Keratinocyte (primary cell): ENCODE data around the gene PCDHGA10. TPM values are rescaled to one million over a fixed set of nuclear protein-coding genes. Genes with fewer than 3 reads are reported as not detected.
"Not testable (repeated sequence)": the region's sequence is repeated elsewhere in the genome, so short reads cannot be mapped to it uniquely, and the experiment has no call there.

Source experiments
- DNase-seq: peaks from one replicate; pipeline ENCODE4 v3.0.0-alpha.2; 2011; ENCODE audit warnings: low read depth, missing footprints, low spot score
- FAIRE-seq: peaks from 2 replicates; lab custom pipeline; 2011; peaks lifted over from hg19 to GRCh38; lab: Jason Lieb, UNC
- H2AFZ ChIP-seq: 2 replicates; pipeline ENCODE4 v1.6.0; 2012; ENCODE audit warnings: low read length, control low read depth, inconsistent platforms; ENCODE audit not compliant: control insufficient read depth
- H3K27ac ChIP-seq: 2 replicates; pipeline ENCODE4 v1.5.1; 2011; ENCODE audit warnings: low read length; ENCODE audit not compliant: control insufficient read depth, insufficient read depth
- H3K27me3 ChIP-seq: 3 replicates; pipeline ENCODE4 v1.6.0; 2011; ENCODE audit warnings: low read length; ENCODE audit not compliant: control insufficient read depth, insufficient read depth; ENCODE audit errors: extremely low read depth
- H3K36me3 ChIP-seq, 2 experiments: 2 replicates in 1 of 2; 3 replicates in 1 of 2; pipeline ENCODE4 v1.5.1; 2011; ENCODE audit warnings: low read length in 2 of 2, mild to moderate bottlenecking in 1 of 2; ENCODE audit not compliant: control insufficient read depth in 2 of 2, insufficient read depth in 2 of 2; ENCODE audit errors: extremely low read depth in 1 of 2
- H3K4me1 ChIP-seq: 3 replicates; pipeline ENCODE4 v1.5.1; 2011; ENCODE audit warnings: low read length; ENCODE audit not compliant: control insufficient read depth, insufficient read depth; ENCODE audit errors: extremely low read depth
- H3K4me2 ChIP-seq: 3 replicates; pipeline ENCODE4 v1.6.0; 2011; ENCODE audit warnings: low read depth, low read length; ENCODE audit not compliant: control insufficient read depth, insufficient read depth; ENCODE audit errors: extremely low read depth
- H3K4me3 ChIP-seq, 3 experiments: fragments of 200-600 bp in 1 of 3; sonication (generic) in 1 of 3; 2 replicates in 2 of 3; 3 replicates in 1 of 3; pipeline ENCODE4 v1.5.1; 2011 to 2016; ENCODE audit warnings: low read length in 3 of 3, mild to moderate bottlenecking in 3 of 3, control low read depth in 2 of 3, inconsistent platforms in 1 of 3, low read depth in 1 of 3, mixed read lengths in 1 of 3, mixed run types in 1 of 3, moderate library complexity in 1 of 3; ENCODE audit not compliant: control insufficient read depth in 2 of 3, insufficient read depth in 2 of 3; ENCODE audit errors: extremely low read depth in 1 of 3
- H3K79me2 ChIP-seq: 2 replicates; pipeline ENCODE4 v1.6.0; 2012; ENCODE audit warnings: low read length; ENCODE audit not compliant: control insufficient read depth, insufficient read depth
- H3K9ac ChIP-seq: 3 replicates; pipeline ENCODE4 v1.6.0; 2011; ENCODE audit warnings: low read length; ENCODE audit not compliant: control insufficient read depth, insufficient read depth; ENCODE audit errors: extremely low read depth
- H3K9me1 ChIP-seq: 3 replicates; pipeline ENCODE4 v1.6.0; 2011; ENCODE audit warnings: low read length; ENCODE audit not compliant: control insufficient read depth, insufficient read depth; ENCODE audit errors: extremely low read depth
- H3K9me3 ChIP-seq: 2 replicates; pipeline ENCODE4 v1.5.1; 2012; ENCODE audit warnings: low read depth, low read length; ENCODE audit not compliant: control insufficient read depth
- H4K20me1 ChIP-seq: 3 replicates; pipeline ENCODE4 v1.6.0; 2011; ENCODE audit warnings: low read length; ENCODE audit not compliant: control insufficient read depth, insufficient read depth; ENCODE audit errors: extremely low read depth
- EZH2 ChIP-seq: IDR thresholded peaks from one replicate; pipeline ENCODE4 v1.6.1; 2012; ENCODE audit warnings: inconsistent platforms, mild to moderate bottlenecking, low read length, moderate library complexity
- dilution Hi-C: fragments of 300-500 bp; cut with MboI; formaldehyde crosslinking; loops from one replicate; pipeline ENCODE4 v1.7.0; 2020; ENCODE audit warnings: low sequenced_read_pairs; ENCODE audit not compliant: extremely low pct_ligation_motif_present
- polyA plus RNA-seq, 5 experiments: library from polyadenylated mRNA; depleted of rRNA in 3 of 5; stranded (reverse) in 3 of 5; stranded (forward) in 1 of 5; unstranded in 1 of 5; fragments of >200 nt; gene quantifications; 1 replicate in 1 of 5; 2 replicates in 3 of 5; 3 replicates in 1 of 5; pipeline versions ENCODE4 v1.2.1 to v1.2.3, GENCODE V29; 2011 to 2012; ENCODE audit warnings: missing spikeins in 2 of 5, low read depth in 1 of 5, low replicate concordance in 1 of 5
- TF ChIP-seq, protein P1 (sequence below), 3 experiments: IDR thresholded peaks in 1 of 3; conservative IDR thresholded peaks in 1 of 3; optimal IDR thresholded peaks in 1 of 3; 2 replicates in 2 of 3; 3 replicates in 1 of 3; pipeline versions ENCODE3 to v1.5.1; 2011; ENCODE audit warnings: low read length in 3 of 3, mild to moderate bottlenecking in 3 of 3, moderate library complexity in 2 of 3, control low read depth in 1 of 3, inconsistent platforms in 1 of 3; ENCODE audit not compliant: insufficient read depth in 2 of 3; ENCODE audit errors: extremely low read depth in 1 of 3

PCDHGA10 gene
- polyA plus RNA-seq, 1 donor (not counting 4 experiments of a cell fraction or from before 2014, with no cell fraction given) = 1.3 TPM

DNA sequence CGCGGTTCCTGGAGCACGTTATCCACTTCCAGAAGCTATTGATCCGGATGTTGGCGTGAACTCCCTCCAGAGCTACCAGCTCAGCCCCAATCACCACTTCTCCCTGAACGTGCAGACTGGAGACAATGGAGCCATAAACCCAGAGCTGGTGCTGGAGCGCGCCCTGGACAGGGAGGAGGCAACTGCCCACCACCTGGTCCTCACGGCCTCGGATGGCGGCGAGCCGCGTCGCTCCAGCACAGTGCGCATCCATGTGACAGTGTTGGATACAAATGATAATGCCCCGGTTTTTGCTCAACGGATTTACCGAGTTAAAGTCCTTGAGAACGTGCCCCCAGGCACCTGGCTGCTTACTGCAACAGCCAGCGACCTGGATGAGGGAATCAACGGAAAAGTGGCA is 9.4 kb upstream of the PCDHGA10 start:
- FAIRE-seq (no peak), DNase-seq (no peak)
- Histone ChIP-seq H3K9me3 (peaks cover 27% of the 10 kb centered on the region), H3K9ac (no peak overlapping the region), H4K20me1 (no peaks in the 10 kb centered on the region), H3K4me2 (no peak overlapping the region), H3K9me1 (no peaks in the 10 kb centered on the region), H3K27me3 (peaks cover 10% of the 10 kb centered on the region), H2AFZ (no peak overlapping the region), H3K79me2 (no peaks in the 10 kb centered on the region), H3K27ac (no peak overlapping the region), H3K4me1 (no peaks in the 10 kb centered on the region), H3K4me3 (no peak overlapping the region), H3K36me3 (no peaks in the 10 kb centered on the region)
- TF ChIP-seq, protein P1, sequence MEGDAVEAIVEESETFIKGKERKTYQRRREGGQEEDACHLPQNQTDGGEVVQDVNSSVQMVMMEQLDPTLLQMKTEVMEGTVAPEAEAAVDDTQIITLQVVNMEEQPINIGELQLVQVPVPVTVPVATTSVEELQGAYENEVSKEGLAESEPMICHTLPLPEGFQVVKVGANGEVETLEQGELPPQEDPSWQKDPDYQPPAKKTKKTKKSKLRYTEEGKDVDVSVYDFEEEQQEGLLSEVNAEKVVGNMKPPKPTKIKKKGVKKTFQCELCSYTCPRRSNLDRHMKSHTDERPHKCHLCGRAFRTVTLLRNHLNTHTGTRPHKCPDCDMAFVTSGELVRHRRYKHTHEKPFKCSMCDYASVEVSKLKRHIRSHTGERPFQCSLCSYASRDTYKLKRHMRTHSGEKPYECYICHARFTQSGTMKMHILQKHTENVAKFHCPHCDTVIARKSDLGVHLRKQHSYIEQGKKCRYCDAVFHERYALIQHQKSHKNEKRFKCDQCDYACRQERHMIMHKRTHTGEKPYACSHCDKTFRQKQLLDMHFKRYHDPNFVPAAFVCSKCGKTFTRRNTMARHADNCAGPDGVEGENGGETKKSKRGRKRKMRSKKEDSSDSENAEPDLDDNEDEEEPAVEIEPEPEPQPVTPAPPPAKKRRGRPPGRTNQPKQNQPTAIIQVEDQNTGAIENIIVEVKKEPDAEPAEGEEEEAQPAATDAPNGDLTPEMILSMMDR (optimal IDR thresholded peaks at IDR 0.05 in 1 of 3, IDR thresholded peaks at IDR 0.05 in 1 of 3, conservative IDR thresholded peaks at IDR 0.05 in 1 of 3; ENCODE audit: extremely low read depth in 1 of 3, insufficient read depth in 2 of 3, low read length in 3 of 3) = no peak
- no peak for TF ChIP-seq EZH2
- dilution Hi-C loops = no loop called here

DNA sequence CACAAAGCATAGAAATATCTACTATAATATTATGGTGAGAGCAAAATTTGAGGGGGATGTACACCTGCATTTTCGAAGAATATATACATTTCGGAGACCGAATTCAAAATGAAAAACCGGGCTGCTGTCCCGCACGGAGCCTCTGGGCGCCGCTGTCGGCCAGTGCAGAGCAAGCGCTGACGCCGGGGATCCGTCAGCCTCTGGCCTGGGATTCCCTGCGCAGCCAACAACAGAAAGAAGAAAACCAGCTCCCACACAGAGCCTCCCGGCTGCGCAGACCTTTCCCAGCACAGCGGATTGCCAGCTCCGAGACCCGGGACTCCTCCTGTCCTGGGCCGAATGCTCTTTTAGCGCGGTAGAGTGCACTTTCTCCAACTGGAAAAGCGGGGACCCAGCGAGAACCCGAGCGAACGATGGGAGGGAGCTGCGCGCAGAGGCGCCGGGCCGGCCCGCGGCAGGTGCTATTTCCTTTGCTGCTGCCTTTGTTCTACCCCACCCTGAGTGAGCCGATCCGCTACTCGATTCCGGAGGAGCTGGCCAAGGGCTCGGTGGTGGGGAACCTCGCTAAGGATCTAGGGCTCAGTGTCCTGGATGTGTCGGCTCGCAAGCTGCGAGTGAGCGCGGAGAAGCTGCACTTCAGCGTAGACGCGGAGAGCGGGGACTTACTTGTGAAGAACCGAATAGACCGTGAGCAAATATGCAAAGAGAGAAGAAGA is 4.8 kb upstream of the PCDHGA10 start, which contains the start of gene PCDHGB6:
Gene PCDHGB6 (plus strand): TSS at position 232 of the 716 bp plus-strand sequence. CDS start 182 bp downstream, at position 414.
- H2AFZ ChIP-seq, FAIRE-seq, H3K9me1 ChIP-seq, H4K20me1 ChIP-seq, H3K79me2 ChIP-seq, H3K4me1 ChIP-seq, DNase-seq, H3K9ac ChIP-seq, H3K27ac ChIP-seq, H3K36me3 ChIP-seq, dilution Hi-C loops: not testable (repeated sequence)
- Histone ChIP-seq H3K4me2 (peak within 1 kb of the TSS; percentile 54), H3K9me3 (peaks cover 29% of the 10 kb centered on the region), H3K4me3 (peak within 1 kb of the TSS in 2 of 3 experiments; percentile 20), H3K27me3 (peaks cover 12% of the 10 kb centered on the region)
- TF ChIP-seq, protein P1 (optimal IDR thresholded peaks at IDR 0.05 in 1 of 3, IDR thresholded peaks at IDR 0.05 in 1 of 3, conservative IDR thresholded peaks at IDR 0.05 in 1 of 3; ENCODE audit: extremely low read depth in 1 of 3, insufficient read depth in 2 of 3, low read length in 3 of 3) = peak; percentile 34 to 72 (median 48)
